AG09319 (cell line): Measurements from ENCODE around the gene PSMA4.

Experiments
- DNase-seq: peaks from one replicate; pipeline ENCODE4 v3.0.0-alpha.2; 2010; ENCODE audit warnings: low read depth; ENCODE audit errors: extremely low read depth
- CTCF ChIP-seq: IDR thresholded peaks from 2 replicates; pipeline ENCODE4 v1.5.1; 2011; ENCODE audit warnings: low read depth, mild to moderate bottlenecking, inconsistent platforms, low read length, moderate library complexity

PSMA4 gene

GRCh38 chr15:78561490-78561889, 21.2 kb downstream of the PSMA4 start:
- no peak for DNase-seq
- no peak for TF ChIP-seq CTCF

GRCh38 chr15:78563092-78563491, 22.8 kb downstream of the PSMA4 start:
- DNase-seq = no peak
- TF ChIP-seq CTCF = no peak

GRCh38 chr15:78564743-78565096, 24.5 kb downstream of the PSMA4 start:
- no peak for TF ChIP-seq CTCF
- no peak for DNase-seq

GRCh38 chr15:78565097-78565950, 25.1 kb downstream of the PSMA4 start, which contains the start of gene CHRNA5:
CHRNA5 (plus strand) TSS chr15:78565520; CDS start chr15:78565720, 200 bp downstream.
- no peak for TF ChIP-seq CTCF
- DNase-seq = peak; percentile 27

- TF ChIP-seq CTCF = no peak; the same call in 1 of the 2 replicates
- DNase-seq = no peak
Measured at GRCh38 chr15:78565951-78566774, 25.9 kb downstream of the PSMA4 start.

- TF ChIP-seq CTCF = no peak
Measured at GRCh38 chr15:78567531-78567930, 27.3 kb downstream of the PSMA4 start.

GRCh38 chr15:78570710-78571109, 30.5 kb downstream of the PSMA4 start:
- DNase-seq = no peak
- no peak for TF ChIP-seq CTCF

More at GRCh38 chr15:78567531-78567930, 27.3 kb downstream of the PSMA4 start:
- DNase-seq = no peak
